ENCODE measurements around the gene GMPR.
"Not testable (repeated sequence)": the region's sequence is repeated elsewhere in the genome, so short reads cannot be mapped to it uniquely, and the experiment has no call there.

Gene GMPR

DNA sequence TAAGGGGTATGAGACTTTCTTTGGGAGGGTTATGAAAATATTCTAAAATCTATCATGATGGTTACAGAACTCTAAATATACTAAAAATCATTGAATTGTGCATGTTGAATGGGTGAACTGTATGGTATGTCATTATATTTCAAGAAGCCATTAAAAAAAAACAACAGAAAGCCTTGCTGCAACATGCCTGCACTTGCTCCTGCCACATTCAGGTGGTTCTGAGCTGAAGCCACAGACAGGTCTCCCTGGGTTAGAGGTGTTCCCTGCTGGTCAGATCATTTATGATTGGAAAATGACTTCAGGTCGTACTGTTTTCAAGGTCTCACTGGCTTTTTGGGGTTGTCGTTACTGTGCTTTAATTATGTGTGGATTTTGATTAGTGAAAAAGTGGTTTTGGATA is 13.3 kb downstream of the GMPR start:
- DNase-seq: no peak

DNA sequence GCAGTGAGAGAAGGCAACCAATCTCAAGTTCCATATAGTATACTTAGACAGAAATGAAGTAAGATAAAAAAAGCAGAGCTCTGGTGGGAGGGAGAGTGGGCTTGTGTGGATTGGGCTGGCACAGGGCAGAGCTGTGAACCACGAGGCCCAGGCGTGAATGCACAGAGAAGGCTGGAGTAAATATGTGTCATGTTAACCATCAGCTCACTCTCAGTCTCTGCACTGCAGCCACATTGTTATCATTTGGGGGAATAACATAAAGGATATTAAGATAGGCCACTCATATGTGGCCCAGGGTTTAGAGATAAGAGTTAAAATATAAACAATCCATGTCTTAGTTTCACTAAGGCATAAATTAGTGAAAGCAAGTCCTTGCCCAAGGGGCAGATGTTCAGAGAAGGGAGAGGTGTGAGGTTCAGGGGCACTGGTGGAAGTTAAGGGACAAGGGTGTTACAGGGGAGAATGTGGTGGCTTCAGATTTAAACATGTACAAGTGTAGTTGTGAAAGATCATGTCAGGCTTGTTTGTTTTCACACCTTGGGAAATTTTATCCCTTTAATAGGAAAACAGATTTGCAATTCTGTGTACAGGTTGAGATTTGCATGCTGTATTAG is 14.4 kb downstream of the GMPR start:
- DNase-seq: no peak

DNA sequence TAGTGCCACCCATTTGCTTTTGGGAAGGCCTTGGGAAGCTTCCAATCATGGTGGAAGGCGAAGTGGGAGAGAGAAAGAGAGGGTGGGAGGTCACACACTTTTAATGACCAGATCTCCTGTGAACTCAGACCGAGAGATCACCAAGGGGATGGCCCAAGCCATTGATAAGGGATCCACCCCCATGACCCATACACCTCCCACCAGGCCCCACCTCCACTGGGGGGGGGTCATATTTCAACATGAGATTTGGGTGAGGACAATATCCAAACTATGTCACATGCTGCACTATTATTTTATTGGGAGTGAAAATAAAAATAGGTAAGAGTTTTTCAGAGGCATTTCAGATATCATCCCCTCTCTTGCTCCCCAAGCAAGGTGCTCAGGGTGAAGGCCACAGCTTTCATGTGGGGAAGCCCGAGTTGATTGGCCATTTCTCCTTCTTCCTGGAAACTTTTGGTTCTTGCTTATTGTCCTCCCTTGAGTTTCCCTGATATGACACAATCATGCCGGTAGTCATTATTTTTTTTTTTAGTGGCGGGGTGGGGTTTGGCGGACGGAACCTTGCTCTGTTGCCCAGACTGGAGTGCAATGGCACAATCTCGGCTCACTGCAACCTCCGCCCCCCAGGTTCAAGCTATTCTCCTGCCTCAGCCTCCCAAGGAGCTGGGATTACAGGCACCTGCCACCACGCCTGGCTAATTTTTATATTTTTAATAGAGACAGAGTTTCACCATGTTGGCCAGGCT is 15.2 kb downstream of the GMPR start:
- no peak for DNase-seq

DNA sequence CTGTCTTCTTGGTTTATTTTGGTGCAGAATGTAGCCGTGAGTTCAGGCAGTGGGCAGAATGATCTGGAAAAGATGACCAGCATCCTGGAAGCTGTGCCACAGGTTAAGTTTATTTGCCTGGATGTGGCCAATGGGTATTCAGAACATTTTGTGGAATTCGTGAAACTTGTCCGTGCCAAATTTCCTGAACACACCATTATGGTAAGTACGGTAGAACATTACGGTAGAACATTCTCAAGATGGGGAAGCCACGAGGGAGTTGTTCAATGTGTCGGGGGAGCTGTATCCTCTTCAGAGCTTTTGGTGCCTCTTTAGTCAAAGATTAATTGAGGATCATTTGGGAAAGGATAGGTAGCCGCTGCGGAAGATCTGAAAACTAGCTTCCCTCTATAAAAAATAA is 16.1 kb downstream of the GMPR start:
- DNase-seq: no peak

DNA sequence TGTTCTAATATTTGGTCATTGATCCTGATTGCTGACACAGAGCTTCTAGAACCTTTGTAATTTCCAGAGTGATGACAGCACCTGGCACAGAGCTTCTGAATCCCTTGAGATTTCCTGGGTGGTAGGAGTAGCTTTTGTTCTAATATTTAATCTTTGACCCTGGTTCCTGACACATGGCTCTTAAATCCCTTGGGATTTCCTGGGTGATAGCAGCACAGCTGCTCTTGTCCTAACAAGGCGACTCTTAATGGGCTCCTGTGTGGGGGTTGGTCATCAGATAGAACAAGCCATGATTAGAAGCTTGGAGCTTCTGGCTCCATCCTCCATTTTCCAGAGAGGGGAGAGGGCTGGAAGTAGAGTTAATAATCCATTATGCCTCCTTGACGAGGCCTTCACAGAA is 18.4 kb downstream of the GMPR start:
- no peak for DNase-seq

DNA sequence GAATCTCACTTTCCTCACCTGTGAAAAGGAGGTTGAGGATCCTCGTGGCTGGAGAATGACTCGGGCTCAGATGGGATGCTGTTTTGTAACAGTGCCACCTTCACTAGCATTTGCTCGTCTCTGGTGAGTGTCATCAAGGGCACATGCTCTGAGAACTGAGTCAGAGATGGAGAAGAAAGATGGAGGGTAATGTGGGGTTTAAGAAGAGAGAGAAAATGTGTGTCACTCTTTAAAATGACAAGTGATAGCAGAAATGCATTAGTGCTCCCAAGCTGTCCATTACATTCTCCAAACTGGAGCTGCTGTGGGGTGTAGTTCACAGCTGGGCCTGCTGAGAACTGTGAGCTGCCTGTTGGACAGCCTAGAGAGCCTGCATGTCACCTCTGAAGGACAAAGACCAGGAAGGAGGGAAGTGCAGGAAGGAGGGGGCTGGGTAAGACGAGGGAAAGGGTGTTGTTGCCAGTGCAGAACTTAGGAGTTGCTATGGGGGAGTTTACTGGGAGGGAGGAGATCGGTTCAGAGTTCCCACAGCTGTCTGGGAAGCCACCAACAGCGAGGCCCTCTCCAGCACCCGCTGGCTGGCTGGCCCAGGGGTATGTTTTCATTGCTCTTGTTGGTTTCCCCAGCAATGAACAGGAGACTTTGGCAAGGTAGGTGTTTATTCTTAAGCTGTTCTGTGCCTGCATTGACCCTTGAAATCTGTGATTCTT is 19.8 kb downstream of the GMPR start:
- no peak for DNase-seq

DNA sequence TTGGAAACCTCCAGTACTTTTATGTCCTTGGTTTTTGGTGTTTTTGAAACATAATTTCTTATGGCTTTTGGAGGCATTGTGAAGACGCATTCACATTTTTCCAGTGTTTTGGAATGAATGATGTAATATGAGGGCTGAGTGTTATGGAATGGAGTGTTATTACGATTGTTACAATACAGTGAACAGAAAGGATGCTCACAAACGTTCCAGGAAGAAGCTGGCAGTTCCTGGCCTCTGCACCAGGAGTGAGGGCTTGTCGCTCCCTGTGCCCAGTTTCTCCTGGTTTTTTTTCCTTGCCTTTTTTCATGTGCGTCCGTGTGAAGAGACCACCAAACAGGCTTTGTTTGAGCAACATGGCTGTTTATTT is 20.3 kb downstream of the GMPR start:
- DNase-seq: no peak

DNA sequence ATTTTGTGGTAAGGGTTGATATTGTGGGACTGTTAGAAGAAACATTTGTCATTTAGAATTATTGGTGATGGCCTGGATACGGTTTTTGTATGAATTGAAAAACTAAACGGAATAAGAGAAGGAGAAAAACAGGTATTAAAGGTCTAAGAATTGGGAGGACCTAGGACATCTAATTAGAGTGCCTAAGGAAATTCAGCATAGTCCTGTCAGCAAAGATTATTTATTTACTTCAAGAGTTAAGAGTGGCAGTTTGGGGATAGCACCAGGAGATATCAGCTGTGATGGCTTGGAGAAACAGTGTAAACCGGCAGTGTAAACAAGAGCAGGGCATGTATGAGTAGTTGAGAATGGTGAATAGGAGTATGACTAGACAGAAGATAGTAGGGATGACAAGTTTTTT is 21.2 kb downstream of the GMPR start:
- not testable (repeated sequence) for DNase-seq

DNA sequence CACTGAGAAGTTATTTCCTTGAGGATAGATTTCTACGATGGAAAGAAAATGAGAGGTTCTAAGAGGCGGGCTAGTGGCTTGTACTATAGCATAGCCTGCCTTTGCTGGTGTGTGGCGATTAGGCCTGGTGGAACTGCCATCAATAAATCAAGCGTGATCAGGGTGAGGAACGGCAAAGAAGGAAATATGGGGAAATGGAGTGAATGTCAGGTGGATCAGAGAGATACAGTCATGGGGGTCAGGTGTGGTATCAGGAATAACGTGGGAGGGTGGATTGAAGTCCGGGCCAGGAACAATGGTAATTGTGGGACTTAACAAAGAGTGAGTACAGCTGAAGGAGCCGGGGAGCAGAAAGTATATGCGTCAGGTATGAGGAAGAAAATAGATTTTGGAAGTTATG is 22.2 kb downstream of the GMPR start:
- DNase-seq: not testable (repeated sequence)

DNA sequence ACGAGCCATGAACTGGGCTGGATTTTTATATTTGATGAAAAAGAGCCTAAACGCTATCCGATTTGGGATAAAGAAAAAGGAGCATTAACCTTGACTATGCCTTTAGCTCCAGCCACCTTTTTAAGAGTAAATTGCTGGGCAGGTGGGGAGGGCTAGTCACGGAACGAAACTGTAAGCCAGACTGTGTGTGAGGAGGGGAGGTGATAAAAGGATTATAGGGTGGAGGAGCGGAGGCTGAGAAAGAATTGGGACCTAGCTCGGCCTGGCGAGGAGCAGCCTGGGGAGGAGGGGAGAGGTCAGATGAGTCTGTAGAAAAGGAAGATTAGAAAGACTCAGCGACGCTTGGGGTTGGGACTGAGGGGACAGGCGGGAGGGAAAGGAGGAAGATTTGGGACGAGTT is 24.4 kb downstream of the GMPR start:
- not testable (repeated sequence) for DNase-seq

DNA sequence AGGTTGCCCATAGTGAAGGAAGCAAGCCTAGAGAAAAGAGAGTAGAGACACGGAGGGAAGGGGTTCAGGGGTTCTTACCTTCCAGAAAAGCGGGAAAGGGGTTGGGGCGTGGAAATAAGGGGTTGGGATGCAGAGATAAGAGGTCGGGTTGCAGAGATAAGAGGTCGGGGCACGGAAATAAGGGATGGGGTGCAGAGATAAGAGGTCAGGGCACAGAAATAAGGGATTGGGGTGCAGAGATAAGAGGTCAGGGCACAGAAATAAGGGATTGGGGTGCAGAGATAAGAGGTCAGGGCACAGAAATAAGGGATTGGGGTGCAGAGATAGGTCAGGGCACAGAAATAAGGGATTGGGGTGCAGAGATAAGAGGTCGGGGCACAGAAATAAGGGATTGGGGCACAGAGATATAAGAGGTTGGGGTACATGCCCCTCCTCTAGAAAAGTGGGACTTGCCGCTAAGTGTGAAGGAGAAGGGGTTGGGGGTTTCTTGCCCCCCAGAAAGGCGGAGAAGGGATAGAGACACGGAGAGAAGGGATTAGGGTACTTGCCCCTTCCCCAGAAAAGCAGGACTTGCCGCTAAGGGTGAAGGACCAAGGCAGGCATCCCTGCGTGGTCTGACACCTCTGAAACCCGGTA is 25.2 kb downstream of the GMPR start:
- DNase-seq: not testable (repeated sequence)

DNA sequence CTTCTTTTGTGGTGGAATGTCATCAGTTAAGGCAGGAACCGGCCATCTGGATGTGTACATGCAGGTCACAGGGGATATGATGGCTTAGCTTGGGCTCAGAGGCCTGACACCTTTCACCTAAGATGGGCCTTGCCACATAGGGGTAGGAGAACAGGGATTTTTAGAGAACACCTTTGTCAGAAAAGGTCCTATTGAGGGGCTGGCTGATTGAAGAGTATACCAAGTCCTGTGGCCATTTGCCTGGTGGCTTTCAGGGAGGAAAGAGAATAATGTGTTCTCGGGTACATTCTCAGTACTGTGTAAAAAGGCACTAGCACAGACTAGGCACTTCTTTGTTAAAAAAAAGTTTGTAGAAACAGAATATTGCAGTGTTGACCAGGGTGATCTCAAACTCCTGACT is 26.4 kb downstream of the GMPR start:
- no peak for DNase-seq

DNA sequence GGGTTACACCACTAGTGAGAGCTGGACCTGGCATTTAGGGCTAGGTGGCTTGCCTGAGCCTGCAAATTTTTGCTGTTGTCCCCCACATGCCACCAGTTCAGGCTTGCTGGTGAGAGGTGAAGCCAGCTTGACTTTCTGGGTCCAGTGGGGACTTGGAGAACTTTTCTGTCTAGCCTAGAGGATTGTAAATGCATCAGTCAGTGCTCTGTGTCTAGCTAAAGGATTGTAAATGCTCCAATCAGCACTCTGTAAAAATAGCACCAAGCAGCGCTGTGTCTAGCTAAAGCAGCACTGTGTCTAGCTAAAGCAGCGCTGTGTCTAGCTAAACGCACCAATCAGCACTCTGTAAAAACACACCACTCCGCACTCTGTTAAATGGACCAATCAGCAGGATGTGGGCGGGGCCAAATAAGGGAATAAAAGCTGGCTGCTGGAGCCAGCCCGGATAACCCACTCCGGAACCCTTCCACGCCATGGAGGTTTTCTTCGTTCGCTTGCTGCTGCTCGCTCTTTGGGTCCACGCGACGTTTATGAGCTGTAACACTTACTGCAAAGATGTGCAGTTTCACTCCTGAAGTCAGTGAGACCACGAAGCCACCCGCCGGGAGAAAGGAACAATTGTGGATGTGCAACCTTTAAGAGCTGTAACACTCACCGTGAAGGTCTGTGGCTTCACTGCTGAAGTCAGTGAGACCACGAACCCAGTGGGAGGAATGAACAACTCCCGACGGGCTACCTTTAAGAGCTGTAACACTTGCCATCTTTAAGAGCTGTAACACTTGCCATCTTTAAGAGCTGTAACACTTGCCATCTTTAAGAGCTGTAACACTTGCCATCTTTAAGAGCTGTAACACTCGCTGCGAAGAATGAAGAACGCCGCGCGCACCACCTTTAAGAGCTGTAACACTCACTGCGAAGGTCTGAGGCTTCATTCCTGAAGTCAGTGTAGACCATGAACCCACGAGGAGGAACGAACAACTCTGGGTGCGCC is 27.3 kb downstream of the GMPR start:
- DNase-seq: no peak

DNA sequence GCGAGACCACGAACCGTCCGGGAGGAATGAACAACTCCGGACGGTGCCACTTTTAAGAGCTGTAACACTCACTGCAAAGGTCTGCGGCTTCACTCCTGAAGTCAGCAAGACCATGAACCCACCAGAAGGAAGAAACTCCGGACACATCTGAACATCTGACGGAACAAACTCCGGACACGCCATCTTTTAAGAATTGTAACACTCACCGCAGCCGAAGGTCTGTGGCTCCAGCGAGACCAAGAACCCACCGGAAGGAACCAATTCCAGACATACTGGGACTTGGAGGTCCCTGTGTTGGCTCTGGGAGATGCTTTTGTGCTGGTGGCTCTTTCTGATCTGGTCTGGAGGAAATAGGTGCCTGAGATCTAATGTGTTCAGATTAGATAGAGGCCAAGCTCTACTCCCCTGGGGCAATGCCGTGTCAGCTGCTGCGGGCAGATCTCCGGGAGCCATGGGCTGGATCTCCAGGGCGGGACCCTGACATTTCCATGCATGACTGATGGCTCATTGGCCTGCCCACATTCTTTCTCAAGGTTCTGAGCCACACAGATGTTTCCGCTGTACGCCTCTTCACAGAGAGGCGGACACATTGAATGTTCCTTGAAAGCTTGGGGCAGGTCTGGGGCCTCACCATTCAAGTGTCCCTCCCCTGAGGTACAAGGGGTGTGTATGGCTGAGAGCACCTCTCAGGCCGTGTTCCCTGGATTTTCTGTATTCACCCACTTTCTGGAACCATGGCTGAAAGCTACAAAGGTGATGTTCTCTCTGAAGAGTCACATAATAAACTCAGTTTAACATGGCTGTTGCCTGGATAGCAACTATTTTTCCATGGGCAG is 29.3 kb downstream of the GMPR start:
- no peak for DNase-seq

DNA sequence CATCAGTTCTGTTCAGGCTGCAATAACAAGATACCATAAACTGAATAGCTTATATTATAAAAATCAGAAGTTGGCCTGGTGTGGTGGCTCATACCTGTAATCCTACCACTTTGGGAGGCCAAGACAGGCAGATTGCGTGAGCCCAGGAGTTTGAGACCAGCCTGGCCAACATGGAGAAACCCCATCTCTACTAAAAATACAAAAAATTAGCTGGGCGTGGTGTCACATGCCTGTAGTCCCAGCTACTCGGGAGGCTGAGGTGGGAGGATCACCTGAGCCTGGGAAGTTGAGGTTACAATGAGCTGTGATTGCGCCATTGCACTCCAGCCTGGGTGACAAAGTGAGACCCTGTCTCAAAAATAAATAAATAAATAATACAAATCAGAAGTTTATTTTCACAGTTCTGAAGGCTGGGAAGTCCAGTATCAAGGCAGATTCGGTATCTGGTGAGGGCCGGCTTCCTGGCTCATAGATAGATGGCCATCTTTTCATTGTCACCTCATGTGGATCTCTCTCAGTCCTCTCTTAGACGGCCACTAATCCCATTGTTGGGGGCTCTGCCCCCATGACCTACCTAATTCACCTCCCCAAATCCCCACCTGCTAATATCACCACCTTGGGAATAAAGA is 31.2 kb downstream of the GMPR start:
- DNase-seq: not testable (repeated sequence)

DNA sequence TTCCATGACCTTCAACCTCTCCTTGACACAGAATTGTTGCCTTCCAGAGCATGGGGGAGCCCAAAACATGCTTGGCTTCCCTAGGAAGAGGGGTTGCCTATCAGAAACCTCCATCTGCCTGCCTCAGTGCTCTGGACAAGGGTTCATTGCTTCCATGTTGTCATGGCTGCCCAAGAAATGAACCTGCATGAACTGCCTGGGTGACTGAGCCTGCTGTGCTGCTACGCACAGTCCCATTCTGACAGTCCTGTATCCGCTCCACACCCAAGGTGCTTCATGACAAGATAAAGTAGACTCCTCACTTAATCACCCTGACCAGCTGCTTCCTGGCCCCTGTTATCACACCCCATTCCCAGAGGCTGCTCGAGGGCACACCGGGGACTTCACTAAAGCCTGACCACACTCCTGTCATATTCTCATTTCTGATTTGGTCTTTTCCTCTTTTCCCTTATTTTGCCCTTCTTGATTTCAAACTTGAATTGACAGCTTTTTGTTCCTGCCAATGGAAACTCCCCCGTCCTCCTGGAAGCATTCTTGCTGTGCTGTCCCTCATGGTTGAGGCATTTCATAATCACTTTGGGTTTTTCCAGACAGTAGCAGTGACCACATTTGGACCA is 31.9 kb downstream of the GMPR start:
- DNase-seq: no peak

DNA sequence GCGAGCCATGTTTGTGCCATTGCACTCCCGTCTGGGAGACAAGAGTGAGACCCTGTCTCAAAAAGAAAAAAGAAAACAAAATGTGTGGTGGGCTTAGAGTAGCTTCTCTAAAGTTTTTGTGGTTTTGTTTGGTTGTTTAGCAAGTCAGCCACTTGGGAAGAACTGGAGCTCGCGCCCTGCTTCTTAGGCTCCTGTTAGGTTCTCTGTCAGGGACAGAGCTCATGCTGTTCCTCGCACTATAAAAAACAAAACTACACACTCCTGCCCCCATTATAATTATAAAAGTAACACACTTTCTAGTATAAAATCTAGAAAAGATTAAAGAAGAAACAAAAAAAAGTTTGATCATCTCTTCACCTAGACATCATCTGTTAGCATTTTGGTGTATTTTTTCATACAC is 33.0 kb downstream of the GMPR start:
- DNase-seq: no peak

DNA sequence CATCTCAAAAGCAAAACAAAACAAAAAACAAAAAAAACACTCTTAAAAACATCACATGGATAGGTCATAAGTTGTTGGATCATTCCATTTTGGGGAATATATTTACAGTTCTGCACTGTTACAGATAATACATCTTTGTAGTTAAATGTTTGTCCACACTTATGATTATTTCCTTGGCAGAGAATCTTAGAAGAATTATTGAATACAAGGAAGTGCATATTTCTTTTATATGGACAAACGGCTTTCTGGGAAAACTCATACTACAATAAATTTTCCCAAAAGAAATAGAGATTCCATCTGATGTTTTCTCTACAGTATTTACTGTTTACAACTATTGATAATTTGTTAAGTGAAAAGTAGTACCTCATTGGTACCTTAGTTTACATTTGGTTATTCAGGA is 33.8 kb downstream of the GMPR start:
- DNase-seq: no peak

DNA sequence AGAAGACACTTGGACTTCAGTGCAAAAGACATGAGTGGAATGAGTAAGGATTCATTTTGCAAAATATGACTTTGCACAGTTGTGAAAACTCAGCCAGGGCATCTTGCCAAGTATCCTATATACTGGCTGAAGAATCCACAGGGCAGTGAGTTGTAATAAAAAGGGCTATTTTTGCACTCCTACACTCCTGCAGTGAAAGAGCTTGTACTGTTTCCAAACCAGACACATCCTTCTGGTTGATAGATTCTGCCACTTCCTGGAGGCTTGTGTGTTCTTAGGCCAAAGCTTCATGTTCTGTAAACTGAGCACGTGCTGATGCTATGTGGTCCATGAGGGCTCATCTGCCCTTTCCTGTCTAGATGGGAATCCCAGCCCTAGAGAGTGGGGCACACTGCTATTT is 34.9 kb downstream of the GMPR start:
- DNase-seq: no peak

DNA sequence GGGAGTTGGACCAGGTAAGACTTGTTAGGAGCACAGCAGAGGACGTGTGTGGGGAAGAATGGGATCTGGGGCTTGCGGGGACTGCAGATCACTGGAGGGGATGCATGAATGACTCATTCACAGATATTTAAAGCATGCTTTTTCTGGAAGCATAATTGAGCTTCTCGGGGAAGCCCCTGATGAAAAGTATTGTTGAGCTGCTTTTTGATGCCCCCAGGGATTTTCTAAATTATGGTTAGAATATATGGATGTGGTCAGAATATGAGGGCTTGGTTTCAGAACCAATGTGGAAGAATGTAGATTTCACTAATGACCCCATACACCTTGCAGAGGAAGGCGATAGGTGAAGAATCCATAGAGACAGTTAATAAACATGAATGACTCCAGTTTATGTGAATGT is 36.1 kb downstream of the GMPR start:
- no peak for DNase-seq

All from DMS79 treated with DMSO at 0.1 percent for 48 hours (cell line).